NB4 (cell line): ENCODE data around the gene OXA1L.
"Not testable (repeated sequence)": the region's sequence is repeated elsewhere in the genome, so short reads cannot be mapped to it uniquely, and the experiment has no call there.

Experiments used
- DNase-seq: peaks from one replicate; pipeline ENCODE4 v3.0.0; 2010; ENCODE audit warnings: low read depth
- H3K4me3 ChIP-seq: one replicate; pipeline ENCODE4 v1.5.1; 2011; ENCODE audit warnings: mild to moderate bottlenecking, low read depth, low read length, moderate library complexity
- MYC ChIP-seq: IDR thresholded peaks from 2 replicates; pipeline ENCODE4 v1.6.1; 2011; ENCODE audit warnings: low read depth, low read length
- POLR2A ChIP-seq: IDR thresholded peaks from 2 replicates; pipeline ENCODE4 v1.6.1; 2011; ENCODE audit warnings: mild to moderate bottlenecking; ENCODE audit not compliant: insufficient read length; ENCODE audit errors: extremely low read depth
- TF ChIP-seq, protein P1 (sequence below): IDR thresholded peaks from one replicate; pipeline ENCODE4 v1.5.1; 2012; ENCODE audit warnings: low read depth, low read length
- TF ChIP-seq, protein P2 (sequence below): IDR thresholded peaks from 2 replicates; pipeline ENCODE4 v1.6.1; 2011; ENCODE audit warnings: low read depth, low read length

Gene OXA1L

DNA sequence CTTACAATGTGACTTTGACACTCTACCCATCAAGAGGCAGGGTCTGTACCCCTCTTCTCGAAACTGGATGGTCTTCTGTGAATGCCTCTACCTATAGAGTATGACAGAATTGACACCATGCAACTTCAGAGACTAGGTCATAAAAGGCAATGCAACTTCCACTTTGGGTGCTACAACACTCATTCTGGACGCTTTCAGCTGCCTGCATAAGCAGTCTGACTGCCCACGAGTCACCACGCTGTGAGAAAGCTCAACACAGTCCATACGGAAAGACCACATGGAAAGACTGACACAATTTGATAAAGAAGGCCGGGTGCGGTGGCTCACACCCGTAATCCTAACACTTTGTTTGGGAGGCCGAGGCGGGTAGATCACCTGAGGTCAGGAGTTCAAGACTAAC, 33.9 kb downstream of the OXA1L start:
- DNase-seq, result no peak
- TF ChIP-seq, protein P1, sequence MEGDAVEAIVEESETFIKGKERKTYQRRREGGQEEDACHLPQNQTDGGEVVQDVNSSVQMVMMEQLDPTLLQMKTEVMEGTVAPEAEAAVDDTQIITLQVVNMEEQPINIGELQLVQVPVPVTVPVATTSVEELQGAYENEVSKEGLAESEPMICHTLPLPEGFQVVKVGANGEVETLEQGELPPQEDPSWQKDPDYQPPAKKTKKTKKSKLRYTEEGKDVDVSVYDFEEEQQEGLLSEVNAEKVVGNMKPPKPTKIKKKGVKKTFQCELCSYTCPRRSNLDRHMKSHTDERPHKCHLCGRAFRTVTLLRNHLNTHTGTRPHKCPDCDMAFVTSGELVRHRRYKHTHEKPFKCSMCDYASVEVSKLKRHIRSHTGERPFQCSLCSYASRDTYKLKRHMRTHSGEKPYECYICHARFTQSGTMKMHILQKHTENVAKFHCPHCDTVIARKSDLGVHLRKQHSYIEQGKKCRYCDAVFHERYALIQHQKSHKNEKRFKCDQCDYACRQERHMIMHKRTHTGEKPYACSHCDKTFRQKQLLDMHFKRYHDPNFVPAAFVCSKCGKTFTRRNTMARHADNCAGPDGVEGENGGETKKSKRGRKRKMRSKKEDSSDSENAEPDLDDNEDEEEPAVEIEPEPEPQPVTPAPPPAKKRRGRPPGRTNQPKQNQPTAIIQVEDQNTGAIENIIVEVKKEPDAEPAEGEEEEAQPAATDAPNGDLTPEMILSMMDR, result no peak
- TF ChIP-seq POLR2A, result no peak
- no peak for TF ChIP-seq MYC
- TF ChIP-seq, protein P2, sequence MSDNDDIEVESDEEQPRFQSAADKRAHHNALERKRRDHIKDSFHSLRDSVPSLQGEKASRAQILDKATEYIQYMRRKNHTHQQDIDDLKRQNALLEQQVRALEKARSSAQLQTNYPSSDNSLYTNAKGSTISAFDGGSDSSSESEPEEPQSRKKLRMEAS, result no peak
- no peak overlapping the region for H3K4me3 ChIP-seq

DNA sequence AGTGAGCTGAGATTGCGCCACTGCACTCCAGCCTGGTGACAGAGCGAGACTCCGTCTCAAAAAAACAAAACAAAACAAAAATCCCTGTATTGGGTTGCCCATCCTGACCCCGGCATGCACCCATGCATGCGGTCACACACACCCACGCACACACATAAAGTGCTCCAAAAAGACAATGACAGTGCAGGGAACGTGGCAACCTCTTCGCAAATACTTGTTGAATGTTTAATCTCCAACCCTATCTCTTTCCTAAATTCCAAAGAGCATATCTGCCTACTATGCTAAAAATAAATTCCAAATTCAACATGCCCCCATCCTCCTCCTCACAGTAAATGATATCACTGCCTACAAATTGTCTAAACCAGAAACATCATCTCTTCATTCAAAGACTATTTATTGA, 35.2 kb downstream of the OXA1L start:
- TF ChIP-seq POLR2A, result no peak
- TF ChIP-seq, protein P1, result no peak
- TF ChIP-seq MYC, result no peak
- TF ChIP-seq, protein P2, result no peak
- no peak for DNase-seq
- H3K4me3 ChIP-seq, result no peak overlapping the region

DNA sequence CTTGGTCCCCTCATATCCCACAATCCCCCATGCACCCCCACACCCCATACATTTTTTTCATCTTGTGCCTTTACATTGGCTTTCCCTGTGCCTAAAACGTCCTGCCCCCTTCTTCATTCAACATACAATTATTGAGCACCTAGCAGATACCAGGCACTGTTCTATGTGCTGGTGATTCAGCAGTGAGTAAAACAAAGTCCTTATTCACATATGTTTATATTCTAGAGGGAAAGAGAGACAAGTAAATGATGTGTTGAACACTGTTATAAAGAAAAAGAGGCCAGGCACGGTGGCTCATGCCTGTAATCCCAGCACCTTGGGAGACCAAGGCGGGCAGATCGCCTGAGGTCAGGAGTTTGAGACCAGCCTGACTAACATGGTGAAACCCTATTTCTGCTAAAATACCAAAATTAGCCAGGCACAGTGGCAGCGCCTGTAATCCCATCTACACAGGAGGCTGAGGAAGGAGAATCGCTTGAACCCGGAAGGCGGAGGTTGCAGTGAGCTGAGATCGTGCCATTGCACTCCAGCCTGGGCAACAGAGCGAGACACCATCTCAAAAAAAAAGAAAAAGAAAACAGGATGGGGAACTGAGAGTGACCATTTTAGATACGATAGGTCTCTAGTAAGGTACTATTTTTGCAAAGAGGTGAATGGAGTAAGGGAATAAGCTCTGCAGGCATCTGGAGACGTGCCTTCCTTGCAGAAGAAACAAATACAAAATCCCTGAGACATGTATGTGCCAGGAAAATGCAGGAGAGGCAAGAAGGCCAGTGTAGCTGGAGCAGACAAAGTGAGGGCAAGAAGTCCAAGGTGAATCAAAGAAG, 36.6 kb downstream of the OXA1L start:
- DNase-seq, result no peak
- TF ChIP-seq, protein P1, result no peak
- TF ChIP-seq, protein P2, result no peak
- TF ChIP-seq POLR2A (no peak), MYC (no peak)
- no peak overlapping the region for H3K4me3 ChIP-seq

DNA sequence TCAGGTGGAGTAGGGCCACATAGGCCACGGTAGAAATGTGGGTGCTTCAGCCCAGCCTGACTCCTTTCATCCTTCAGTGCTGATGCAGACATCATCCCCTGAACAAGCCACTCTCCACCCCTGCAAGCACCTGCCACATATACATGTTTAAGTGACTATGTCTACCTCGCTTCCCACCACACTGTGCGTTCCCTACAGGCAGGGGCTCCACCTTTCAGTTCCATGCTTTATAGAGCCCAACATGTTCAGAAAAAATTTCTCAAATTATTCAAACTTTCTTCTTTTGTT, 37.1 kb downstream of the OXA1L start:
- no peak overlapping the region for H3K4me3 ChIP-seq
- TF ChIP-seq, protein P1, result no peak
- TF ChIP-seq, protein P2, result no peak
- TF ChIP-seq MYC (no peak), POLR2A (no peak)

DNA sequence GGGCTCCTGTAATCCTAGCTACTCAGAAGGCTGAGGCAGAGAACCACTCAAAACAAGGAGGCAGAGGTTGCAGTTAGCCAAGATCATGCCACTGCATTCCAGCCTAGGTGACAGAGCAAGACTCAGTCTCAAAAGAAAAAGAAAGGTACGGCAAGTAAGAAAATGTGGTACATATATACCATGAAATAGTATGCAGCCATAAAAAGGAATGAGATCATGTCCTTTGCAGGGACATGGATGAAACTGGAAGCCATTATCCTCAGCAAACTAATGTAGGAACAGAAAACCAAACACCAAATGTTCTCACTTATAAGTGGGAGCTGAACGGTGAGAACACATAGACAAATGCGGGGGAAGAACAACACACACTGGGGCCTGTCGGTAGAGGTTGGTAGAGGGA, 38.7 kb downstream of the OXA1L start:
- H3K4me3 ChIP-seq, DNase-seq: not testable (repeated sequence)

More for the DNA sequence above, 37.1 kb downstream of the OXA1L start:
- DNase-seq, result no peak

DNA sequence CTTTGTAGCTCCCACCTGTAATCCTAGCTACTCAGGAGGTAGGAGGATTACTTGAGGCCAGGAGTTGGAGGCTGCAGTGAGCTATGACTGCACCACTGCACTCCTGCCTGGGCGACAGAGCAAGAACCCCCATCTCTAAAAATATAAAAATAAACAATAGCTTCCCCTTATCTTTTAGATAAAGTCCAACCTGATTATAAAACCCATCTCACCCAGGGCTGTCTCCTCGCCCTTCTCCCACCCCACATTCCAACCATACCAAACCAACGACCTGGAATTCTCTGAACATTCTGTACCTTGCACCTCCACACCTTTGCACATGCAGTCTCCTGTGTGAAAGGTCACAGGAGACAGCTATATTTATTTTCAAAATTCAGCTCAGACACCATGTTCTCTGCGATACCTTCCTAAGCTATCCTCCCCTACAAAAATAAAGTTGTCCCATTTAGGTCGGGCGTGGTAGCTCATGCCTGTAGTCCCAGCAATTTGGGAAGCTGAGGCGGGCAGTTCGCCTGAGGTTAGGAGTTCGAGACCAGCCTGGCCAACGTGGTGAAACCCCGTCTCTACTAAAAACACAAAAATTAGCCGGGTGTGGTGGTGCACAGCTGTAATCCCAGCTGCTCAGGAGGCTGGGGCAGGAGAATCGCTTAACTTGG, 41.1 kb downstream of the OXA1L start:
- no peak overlapping the region for H3K4me3 ChIP-seq
- TF ChIP-seq, protein P1, result no peak
- TF ChIP-seq, protein P2, result no peak
- TF ChIP-seq MYC, result no peak
- TF ChIP-seq POLR2A, result no peak
- no peak for DNase-seq
